22Rv1 (cell line): ENCODE data around the gene PTPRD.
A peak's percentile ranks its signal among the peaks of the same experiment; 100 is the strongest.

Experiments used
- H3K27ac ChIP-seq: fragments of 450-650 bp; 2 replicates; pipeline ENCODE4 v1.5.1; 2017
- ZFX ChIP-seq: fragments of 450-650 bp; IDR thresholded peaks from 2 replicates; pipeline ENCODE4 v1.6.1; 2017; ENCODE audit warnings: antibody characterized with exemption, borderline replicate concordance
- TF ChIP-seq, protein P1 (sequence below): fragments of 450-650 bp; IDR thresholded peaks from 2 replicates; pipeline ENCODE4 v1.5.1; 2017; ENCODE audit warnings: mild to moderate bottlenecking

Gene PTPRD

DNA sequence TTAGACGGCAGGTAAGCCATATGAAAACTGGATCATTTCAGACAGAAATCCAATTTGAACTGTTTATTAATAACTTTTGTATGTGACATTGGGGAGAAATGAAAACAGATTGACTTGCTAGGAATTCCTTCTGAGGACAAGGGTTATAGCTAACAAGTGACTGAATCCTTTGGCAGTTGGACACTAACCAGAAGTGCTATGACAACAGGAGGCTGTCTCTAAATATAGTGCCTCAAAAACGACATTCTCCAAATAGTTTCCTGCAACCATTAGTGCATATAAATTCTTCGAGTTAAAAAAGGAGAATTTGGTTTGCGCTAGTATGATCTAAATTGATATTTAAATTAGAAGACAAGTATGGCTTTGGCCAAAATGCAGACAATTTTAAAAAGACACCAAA, 338.6 kb downstream of the PTPRD start:
- H3K27ac ChIP-seq, result no peak overlapping the region
- TF ChIP-seq, protein P1, sequence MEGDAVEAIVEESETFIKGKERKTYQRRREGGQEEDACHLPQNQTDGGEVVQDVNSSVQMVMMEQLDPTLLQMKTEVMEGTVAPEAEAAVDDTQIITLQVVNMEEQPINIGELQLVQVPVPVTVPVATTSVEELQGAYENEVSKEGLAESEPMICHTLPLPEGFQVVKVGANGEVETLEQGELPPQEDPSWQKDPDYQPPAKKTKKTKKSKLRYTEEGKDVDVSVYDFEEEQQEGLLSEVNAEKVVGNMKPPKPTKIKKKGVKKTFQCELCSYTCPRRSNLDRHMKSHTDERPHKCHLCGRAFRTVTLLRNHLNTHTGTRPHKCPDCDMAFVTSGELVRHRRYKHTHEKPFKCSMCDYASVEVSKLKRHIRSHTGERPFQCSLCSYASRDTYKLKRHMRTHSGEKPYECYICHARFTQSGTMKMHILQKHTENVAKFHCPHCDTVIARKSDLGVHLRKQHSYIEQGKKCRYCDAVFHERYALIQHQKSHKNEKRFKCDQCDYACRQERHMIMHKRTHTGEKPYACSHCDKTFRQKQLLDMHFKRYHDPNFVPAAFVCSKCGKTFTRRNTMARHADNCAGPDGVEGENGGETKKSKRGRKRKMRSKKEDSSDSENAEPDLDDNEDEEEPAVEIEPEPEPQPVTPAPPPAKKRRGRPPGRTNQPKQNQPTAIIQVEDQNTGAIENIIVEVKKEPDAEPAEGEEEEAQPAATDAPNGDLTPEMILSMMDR, result no peak
- TF ChIP-seq ZFX, result no peak

GRCh38 chr9:10272830-10273229, 340.0 kb downstream of the PTPRD start:
- TF ChIP-seq, protein P1, result no peak
- no peak for TF ChIP-seq ZFX

GRCh38 chr9:10268531-10269485, 344.0 kb downstream of the PTPRD start:
- TF ChIP-seq, protein P1, result peak; percentile 82
- TF ChIP-seq ZFX, result no peak
- no peak overlapping the region for H3K27ac ChIP-seq

More at GRCh38 chr9:10272830-10273229, 340.0 kb downstream of the PTPRD start:
- no peak overlapping the region for H3K27ac ChIP-seq

DNA sequence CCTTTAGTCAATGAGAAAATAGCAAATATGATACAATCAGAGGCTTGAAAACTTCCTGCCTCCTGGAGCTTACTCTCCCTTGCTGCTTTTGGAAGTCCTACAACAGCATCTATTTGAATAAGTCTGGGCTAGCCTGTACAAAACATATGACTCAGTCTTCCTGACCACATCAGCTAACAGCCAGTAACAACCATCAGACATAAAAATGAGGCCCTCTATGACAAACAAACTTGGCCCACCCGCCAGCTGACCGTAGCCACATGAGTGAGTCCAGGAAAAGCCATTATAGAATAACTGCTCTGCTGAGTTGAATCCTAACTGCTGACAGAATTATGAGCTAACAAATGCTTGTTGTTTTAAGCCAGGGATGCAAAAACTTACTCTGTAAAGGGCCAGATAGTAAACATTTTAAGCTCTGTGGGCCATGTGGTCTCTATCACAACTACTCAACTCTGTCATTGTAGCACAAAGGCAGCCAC, 347.6 kb downstream of the PTPRD start:
- no peak overlapping the region for H3K27ac ChIP-seq
- TF ChIP-seq ZFX, result no peak
- TF ChIP-seq, protein P1, result no peak

DNA sequence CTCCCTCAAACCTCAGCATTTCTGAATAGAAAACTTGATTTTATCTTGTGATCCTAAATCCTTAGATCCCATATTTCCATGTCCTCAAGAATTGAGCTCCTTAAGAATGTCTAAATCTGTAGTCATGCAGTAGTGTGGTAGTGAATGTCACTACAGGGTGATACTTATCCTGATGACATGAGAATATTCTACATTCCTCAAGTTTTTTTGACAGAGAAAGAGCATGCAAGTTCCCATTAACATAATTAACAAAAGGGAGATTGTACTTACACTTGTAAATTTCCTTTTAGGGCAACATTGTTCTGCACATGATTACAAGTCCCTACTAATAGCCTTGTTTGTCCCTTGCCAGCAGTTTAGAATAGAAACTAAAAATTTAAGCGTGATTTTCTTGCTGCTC, 352.3 kb downstream of the PTPRD start:
- TF ChIP-seq, protein P1, result no peak
- TF ChIP-seq ZFX, result no peak
- H3K27ac ChIP-seq, result no peak overlapping the region

DNA sequence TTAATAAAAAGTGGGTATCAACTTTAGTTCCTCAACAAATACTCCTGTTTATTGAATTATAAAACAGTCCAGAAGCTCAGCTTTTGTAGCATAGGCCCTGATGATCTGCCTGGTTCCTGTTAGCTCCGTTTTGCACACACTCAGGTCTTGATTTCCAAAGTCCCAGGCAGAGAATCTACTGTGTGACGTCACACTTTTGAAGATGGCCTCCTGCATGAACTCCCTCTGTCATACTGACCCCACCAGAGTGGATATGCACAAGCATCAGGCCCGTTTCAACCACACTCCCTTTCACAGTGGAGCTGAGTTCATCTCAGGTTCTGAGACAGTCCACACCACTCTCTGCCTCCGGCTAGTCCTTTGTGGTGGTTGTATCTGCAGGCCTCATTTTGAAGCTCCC, 353.1 kb downstream of the PTPRD start:
- H3K27ac ChIP-seq, result no peak overlapping the region
- TF ChIP-seq, protein P1, result no peak
- TF ChIP-seq ZFX, result no peak

DNA sequence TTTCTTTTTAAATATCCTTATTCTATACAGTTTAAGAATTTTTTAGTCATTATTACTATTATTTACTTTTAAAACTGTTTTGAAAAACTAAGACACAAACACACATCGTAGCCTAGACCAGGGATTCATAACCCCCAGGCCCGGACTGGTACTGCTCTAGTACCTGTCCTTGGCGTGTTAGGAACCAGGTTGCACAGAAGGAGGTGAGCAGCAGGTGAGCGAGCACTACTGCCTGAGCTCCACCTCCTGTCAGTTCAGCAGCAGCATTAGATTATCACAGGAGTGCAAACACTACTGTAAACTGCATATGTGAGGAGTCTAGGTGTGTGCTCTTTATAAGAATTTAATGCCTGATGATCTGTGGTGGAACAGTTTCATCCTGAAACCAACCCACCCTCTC, 357.0 kb downstream of the PTPRD start:
- no peak overlapping the region for H3K27ac ChIP-seq
- no peak for TF ChIP-seq ZFX
- TF ChIP-seq, protein P1, result no peak
